Stimulated activated CD8-positive, alpha-beta memory T cell treated with anti-CD3 and anti-CD28 coated beads, Interleukin-4, amount 100 ng/mL, for 1 hour (primary cell): ENCODE results near the gene SMIM27.
"Not testable (repeated sequence)": the region's sequence is repeated elsewhere in the genome, so short reads cannot be mapped to it uniquely, and the experiment has no call there.

Experiments used
- DNase-seq, 2 donors: peaks; one replicate each; pipeline ENCODE4 v3.0.0-alpha.2; 2020; ENCODE audit warnings: low read depth in 2 of 2, low spot score in 1 of 2

The SMIM27 gene

GRCh38 chr9:32596096-32596865, 44.2 kb downstream of the SMIM27 start:
- DNase-seq = no peak

DNA sequence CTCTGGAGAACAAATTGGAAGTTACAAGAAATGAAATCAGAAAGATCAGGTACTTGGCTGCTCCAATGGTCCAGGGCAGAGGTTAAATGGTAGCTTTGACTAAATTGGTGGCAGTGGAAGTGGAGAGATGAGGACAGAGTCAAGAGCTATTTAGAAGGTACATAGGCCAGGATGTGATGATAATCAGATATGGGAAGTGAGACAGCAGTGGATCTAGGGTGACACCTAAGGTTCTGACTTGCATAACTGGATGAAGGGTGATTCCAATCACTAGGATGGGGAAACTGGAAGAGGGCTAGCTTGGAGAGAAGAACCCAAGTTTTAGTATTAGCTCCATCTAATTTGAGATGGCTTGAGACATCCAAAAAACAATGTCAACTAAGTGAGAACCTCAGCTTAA, 44.8 kb downstream of the SMIM27 start:
- DNase-seq = no peak

DNA sequence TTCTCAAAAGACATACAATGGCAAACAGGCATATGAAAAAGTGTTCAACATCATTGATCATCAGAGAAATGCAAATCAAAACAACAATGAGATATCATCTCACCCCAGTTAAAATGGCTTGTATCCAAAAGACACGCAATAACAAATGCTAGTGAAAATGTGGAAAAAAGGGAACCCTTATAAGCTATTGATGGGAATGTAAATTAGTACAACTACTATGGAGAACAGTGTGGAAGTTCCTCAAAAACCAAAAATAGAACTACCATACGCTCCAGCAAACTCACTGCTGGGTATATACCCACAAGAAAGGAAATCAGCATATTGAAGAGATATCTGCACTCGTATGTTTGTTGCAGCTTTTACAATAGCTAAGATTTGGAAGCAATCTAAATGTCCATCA, 46.9 kb downstream of the SMIM27 start:
- DNase-seq = not testable (repeated sequence)
